Loucy (cell line): ENCODE measurements around the gene HOXB8.
A peak's percentile ranks its signal among the peaks of the same experiment; 100 is the strongest.

Experiments
- H2AFZ ChIP-seq: fragments of 200-600 bp; sonication (generic); 2 replicates; pipeline ENCODE4 v1.6.0; 2016; ENCODE audit warnings: antibody characterized with exemption, mild to moderate bottlenecking, low read length, moderate library complexity
- H3F3A ChIP-seq: fragments of 200-600 bp; 2 replicates; pipeline ENCODE4 v1.6.0; 2016; ENCODE audit warnings: antibody characterized with exemption, low read depth, mild to moderate bottlenecking
- H3K27me3 ChIP-seq: fragments of 200-600 bp; sonication (generic); 2 replicates; pipeline ENCODE4 v1.6.1; 2014; ENCODE audit warnings: low read length, mild to moderate bottlenecking; ENCODE audit not compliant: insufficient read depth, poor library complexity, severe bottlenecking
- H3K36me3 ChIP-seq: fragments of 200-600 bp; sonication (generic); 2 replicates; pipeline ENCODE4 v1.6.1; 2016; ENCODE audit warnings: low read length; ENCODE audit not compliant: insufficient read depth
- H3K4me1 ChIP-seq: fragments of 200-600 bp; sonication (generic); 2 replicates; pipeline ENCODE4 v1.5.1; 2014; ENCODE audit warnings: low read length, mild to moderate bottlenecking; ENCODE audit not compliant: insufficient read depth, poor library complexity, severe bottlenecking
- H3K4me2 ChIP-seq: fragments of 200-600 bp; sonication (generic); 2 replicates; pipeline ENCODE4 v1.6.0; 2014; ENCODE audit warnings: antibody characterized with exemption, low read length, low read depth, mild to moderate bottlenecking; ENCODE audit not compliant: poor library complexity, severe bottlenecking
- H3K4me3 ChIP-seq: fragments of 200-600 bp; sonication (generic); 2 replicates; pipeline ENCODE4 v1.5.1; 2014; ENCODE audit warnings: low read length, mild to moderate bottlenecking, mixed read lengths; ENCODE audit not compliant: poor library complexity, severe bottlenecking
- H3K79me2 ChIP-seq: fragments of 200-600 bp; sonication (generic); 2 replicates; pipeline ENCODE4 v1.6.1; 2014; ENCODE audit warnings: low read length; ENCODE audit not compliant: insufficient read depth
- H3K9ac ChIP-seq: fragments of 200-600 bp; sonication (generic); 2 replicates; pipeline ENCODE4 v1.6.0; 2014; ENCODE audit warnings: mild to moderate bottlenecking, low read depth, low read length, moderate library complexity; ENCODE audit not compliant: poor library complexity, severe bottlenecking
- H3K9me2 ChIP-seq: fragments of 200-600 bp; sonication (generic); replicated peaks from 2 replicates; pipeline ENCODE4 v1.6.1; 2016; ENCODE audit warnings: low read depth, low read length, mixed read lengths
- H3K9me3 ChIP-seq: fragments of 200-600 bp; sonication (generic); 2 replicates; pipeline ENCODE4 v1.6.1; 2014; ENCODE audit warnings: mild to moderate bottlenecking, antibody characterized with exemption, low read length, low read depth; ENCODE audit not compliant: insufficient read depth
- H4K20me1 ChIP-seq: fragments of 200-600 bp; sonication (generic); 2 replicates; pipeline ENCODE4 v1.6.0; 2014; ENCODE audit warnings: antibody characterized with exemption, low read length, mild to moderate bottlenecking; ENCODE audit not compliant: insufficient read depth, poor library complexity, severe bottlenecking
- CTCF ChIP-seq: fragments of 200-600 bp; sonication (generic); conservative IDR thresholded peaks from 2 replicates; pipeline ENCODE4 v1.5.1; 2014; ENCODE audit warnings: mild to moderate bottlenecking, antibody characterized with exemption, low read length
- EZH2phosphoT487 ChIP-seq: fragments of 200-600 bp; IDR thresholded peaks from 2 replicates; pipeline ENCODE4 v1.6.1; 2018; ENCODE audit warnings: antibody characterized with exemption, mild to moderate bottlenecking, moderate library complexity, borderline replicate concordance

Gene HOXB8

GRCh38 chr17:48649741-48650140, 34.6 kb upstream of the HOXB8 start:
- Histone ChIP-seq H3K4me1 (peaks cover 48% of the 10 kb centered on the region), H3F3A (no peaks in the 10 kb centered on the region), H3K27me3 (peaks cover 10% of the 10 kb centered on the region), H2AFZ (no peak overlapping the region), H3K79me2 (peaks cover 97% of the 10 kb centered on the region), H3K9me2 (no peaks in the 10 kb centered on the region), H4K20me1 (peaks cover 12% of the 10 kb centered on the region), H3K36me3 (no peaks in the 10 kb centered on the region), H3K4me2 (peak overlapping the region; percentile 67), H3K9ac (peak overlapping the region; percentile 98), H3K9me3 (no peaks in the 10 kb centered on the region), H3K4me3 (peak overlapping the region; percentile 56)
- no peak for TF ChIP-seq CTCF
- TF ChIP-seq EZH2phosphoT487 = no peak

- H3K4me2 ChIP-seq = peak overlapping the region; percentile 95
Observed at GRCh38 chr17:48647963-48648245, 32.8 kb upstream of the HOXB8 start.

GRCh38 chr17:48647103-48647962, 32.2 kb upstream of the HOXB8 start:
- Histone ChIP-seq H2AFZ (peak overlapping the region; percentile 81), H3K79me2 (peaks cover 99% of the 10 kb centered on the region), H3K36me3 (no peaks in the 10 kb centered on the region), H3K27me3 (peaks cover 31% of the 10 kb centered on the region), H4K20me1 (peaks cover 33% of the 10 kb centered on the region), H3K4me2 (peak overlapping the region; percentile 95), H3K4me3 (peak overlapping the region; percentile 89), H3K4me1 (peaks cover 61% of the 10 kb centered on the region), H3F3A (no peaks in the 10 kb centered on the region), H3K9me2 (no peaks in the 10 kb centered on the region), H3K9ac (peak overlapping the region; percentile 98), H3K9me3 (no peaks in the 10 kb centered on the region)
- TF ChIP-seq CTCF (no peak), EZH2phosphoT487 (no peak)

More at GRCh38 chr17:48647963-48648245, 32.8 kb upstream of the HOXB8 start:
- Histone ChIP-seq H3K9ac (peak overlapping the region; percentile 98), H3K9me3 (no peaks in the 10 kb centered on the region), H3F3A (no peaks in the 10 kb centered on the region), H3K4me1 (peaks cover 62% of the 10 kb centered on the region), H2AFZ (peak overlapping the region; percentile 81; the same call in 1 of the 2 replicates), H3K79me2 (peaks cover 99% of the 10 kb centered on the region), H3K27me3 (peaks cover 25% of the 10 kb centered on the region), H4K20me1 (peaks cover 30% of the 10 kb centered on the region), H3K9me2 (no peaks in the 10 kb centered on the region), H3K4me3 (peak overlapping the region; percentile 89), H3K36me3 (no peaks in the 10 kb centered on the region)
- TF ChIP-seq CTCF (no peak), EZH2phosphoT487 (no peak)
